Neural progenitor cell (in vitro differentiated cells): Measurements from ENCODE around the gene PLCB1.

Experiments
- CTCF ChIP-seq: fragments of 200-600 bp; sonication (generic); IDR thresholded peaks from 2 replicates; pipeline ENCODE4 v1.5.1; 2017; ENCODE audit warnings: antibody characterized with exemption, mild to moderate bottlenecking
- EZH2phosphoT487 ChIP-seq: fragments of 200-600 bp; sonication (generic); IDR thresholded peaks from 2 replicates; pipeline ENCODE4 v1.6.1; 2017; ENCODE audit warnings: antibody characterized with exemption

GRCh38 chr20:8535403-8536261 is 403.6 kb downstream of the PLCB1 start:
- peak; percentile 73 for TF ChIP-seq CTCF
- no peak for TF ChIP-seq EZH2phosphoT487
